Liver (tissue), 9 donors: ENCODE data around the gene GATA5. TPM values are rescaled to one million over a fixed set of nuclear protein-coding genes. Genes with fewer than 3 reads are reported as not detected.

Experiments
- DNase-seq: peaks from one replicate; pipeline ENCODE4 v3.0.0-alpha.2; 2017; ENCODE audit warnings: low spot score
- H3K27ac ChIP-seq, 2 donors: one replicate each; pipeline ENCODE4 v1.7.0; 2013; ENCODE audit warnings: inconsistent platforms in 2 of 2, low read length in 2 of 2, control low read depth in 1 of 2, low read depth in 1 of 2, mild to moderate bottlenecking in 1 of 2
- H3K27me3 ChIP-seq, 4 donors: one replicate each; pipeline versions ENCODE4 v1.6.1 to v1.7.0; 2013; ENCODE audit warnings: low read length in 3 of 4, inconsistent platforms in 1 of 4, mild to moderate bottlenecking in 1 of 4, moderate library complexity in 1 of 4; ENCODE audit not compliant: control insufficient read depth in 4 of 4, insufficient read depth in 4 of 4
- H3K36me3 ChIP-seq, 4 donors: one replicate each; pipeline versions ENCODE4 v1.6.1 to v1.7.0; 2013; ENCODE audit warnings: low read length in 3 of 4, mild to moderate bottlenecking in 3 of 4, low read depth in 1 of 4, moderate library complexity in 1 of 4; ENCODE audit not compliant: control insufficient read depth in 4 of 4, insufficient read depth in 3 of 4
- H3K4me1 ChIP-seq, 4 donors: one replicate each; pipeline versions ENCODE4 v1.6.1 to v1.7.0; 2013; ENCODE audit warnings: low read length in 3 of 4, mild to moderate bottlenecking in 3 of 4, moderate library complexity in 1 of 4; ENCODE audit not compliant: control insufficient read depth in 4 of 4, insufficient read depth in 4 of 4
- H3K4me3 ChIP-seq, 3 donors: one replicate each; pipeline versions ENCODE4 v1.6.1 to v1.7.0; 2013; ENCODE audit warnings: low read length in 3 of 3, control low read depth in 1 of 3, low read depth in 1 of 3, mild to moderate bottlenecking in 1 of 3
- H3K9ac ChIP-seq, 2 donors: one replicate each; pipeline ENCODE4 v1.7.0; 2013; ENCODE audit warnings: low read length in 2 of 2, mild to moderate bottlenecking in 2 of 2, moderate library complexity in 2 of 2, control low read depth in 1 of 2, low read depth in 1 of 2
- H3K9me3 ChIP-seq, 4 donors: one replicate each; pipeline versions ENCODE4 v1.6.1 to v1.7.0; 2013; ENCODE audit warnings: low read length in 3 of 4; ENCODE audit not compliant: control insufficient read depth in 4 of 4
- ATF3 ChIP-seq: IDR thresholded peaks from 2 replicates; pipeline ENCODE4 v1.6.1; 2016; ENCODE audit warnings: antibody characterized with exemption
- CTCF ChIP-seq: fragments of 150-350 bp; IDR thresholded peaks from 2 replicates; pipeline ENCODE4 v1.5.1; 2017; ENCODE audit warnings: improper control_type of control experiment, low read depth, low read length; ENCODE audit not compliant: missing input control
- FOXA1 ChIP-seq: IDR thresholded peaks from 2 replicates; pipeline ENCODE4 v1.6.1; 2016; ENCODE audit warnings: antibody characterized with exemption
- FOXA2 ChIP-seq: IDR thresholded peaks from 2 replicates; pipeline ENCODE4 v1.6.1; 2016; ENCODE audit warnings: antibody characterized with exemption
- GABPA ChIP-seq, 2 donors: IDR thresholded peaks in 1 of 2; conservative IDR thresholded peaks in 1 of 2; 2 replicates each; pipeline ENCODE4 v1.6.1; 2016; ENCODE audit warnings: antibody characterized with exemption in 2 of 2, mild to moderate bottlenecking in 1 of 2, moderate library complexity in 1 of 2
- HNF4A ChIP-seq, 2 donors: conservative IDR thresholded peaks; 2 replicates each; pipeline ENCODE4 v1.6.1; 2016; ENCODE audit warnings: antibody characterized with exemption in 2 of 2, mild to moderate bottlenecking in 2 of 2
- HNF4G ChIP-seq: IDR thresholded peaks from 2 replicates; pipeline ENCODE4 v1.6.1; 2016; ENCODE audit warnings: antibody characterized with exemption
- JUND ChIP-seq, 2 donors: IDR thresholded peaks; 2 replicates each; pipeline ENCODE4 v1.6.1; 2016; ENCODE audit warnings: antibody characterized with exemption in 2 of 2
- MAX ChIP-seq: IDR thresholded peaks from 2 replicates; pipeline ENCODE4 v1.6.1; 2016; ENCODE audit warnings: antibody characterized with exemption
- NR2F2 ChIP-seq: IDR thresholded peaks from 2 replicates; pipeline ENCODE4 v1.6.1; 2016; ENCODE audit warnings: antibody characterized with exemption
- RAD21 ChIP-seq, 2 donors: IDR thresholded peaks; 2 replicates each; pipeline ENCODE4 v1.6.1; 2016; ENCODE audit warnings: antibody characterized with exemption in 2 of 2, mild to moderate bottlenecking in 2 of 2
- REST ChIP-seq: IDR thresholded peaks from 2 replicates; pipeline ENCODE4 v1.6.1; 2016; ENCODE audit warnings: antibody characterized with exemption, mild to moderate bottlenecking
- RXRA ChIP-seq, 2 donors: IDR thresholded peaks; 2 replicates each; pipeline ENCODE4 v1.6.1; 2017 to 2018; ENCODE audit warnings: antibody characterized with exemption in 2 of 2, mild to moderate bottlenecking in 1 of 2
- SP1 ChIP-seq: IDR thresholded peaks from 2 replicates; pipeline ENCODE4 v1.6.1; 2018; ENCODE audit warnings: antibody characterized with exemption, mild to moderate bottlenecking
- TAF1 ChIP-seq: conservative IDR thresholded peaks from 2 replicates; pipeline ENCODE4 v1.6.1; 2016; ENCODE audit warnings: antibody characterized with exemption, mild to moderate bottlenecking
- YY1 ChIP-seq: IDR thresholded peaks from 2 replicates; pipeline ENCODE4 v1.6.1; 2016; ENCODE audit warnings: antibody characterized with exemption, mild to moderate bottlenecking
- ZBTB33 ChIP-seq: IDR thresholded peaks from 2 replicates; pipeline ENCODE4 v1.6.1; 2016; ENCODE audit warnings: antibody characterized with exemption
- WGBS: extraction: QIAGEN DNeasy Blood & Tissue Kit; methylation state at CpG from one replicate; pipeline ENCODE4 v1.1.7; 2013; 5-methylcytosine and 5-hydroxymethylcytosine counted together
- polyA plus RNA-seq, 2 donors: library from polyadenylated mRNA; stranded (reverse) in 1 of 2; unstranded in 1 of 2; fragments of 200-250 nt in 1 of 2; fragments of >200 nt in 1 of 2; fragmentation: Nextera tagmentation in 1 of 2; extraction: Ambion mirVana in 1 of 2; gene quantifications; one replicate each; pipeline versions ENCODE4 v1.2.1 to v1.2.3, GENCODE V29; 2013 to 2015
- total RNA-seq, 2 donors: library from RNA; depleted of rRNA; stranded (reverse); fragments of >200 nt; gene quantifications; one replicate each; pipeline ENCODE4 v1.2.3, GENCODE V29; 2014
- donor health status: healthy.
- donor health status: healthy.
- donor health status: healthy.
- donor health status: healthy.
- donor health status: healthy.

The GATA5 gene
- total and polyA plus RNA-seq, 4 donors: 0.25 to 6.1 (median 0.34) TPM

- Histone ChIP-seq H3K9ac (no peak overlapping the region), H3K36me3 (no peaks in the 10 kb centered on the region), H3K4me1 (peaks cover 0 to 6% (median 0%) of the 10 kb centered on the region in 4 donors), H3K9me3 (no peaks in the 10 kb centered on the region), H3K27me3 (peaks cover 0 to 3% (median under 1%) of the 10 kb centered on the region in 4 donors), H3K27ac (no peak overlapping the region), H3K4me3 (no peak overlapping the region)
- DNase-seq: peak; percentile 89
- 25% methylated on average over 26 of the region's 26 CpGs for WGBS
- TF ChIP-seq YY1 (no peak), FOXA1 (no peak), RAD21 (IDR thresholded peaks at IDR 0.05) (peak; percentile 81 to 92), CTCF (peak; percentile 80)
Observed at GRCh38 chr20:62500237-62500864, 24.6 kb upstream of the GATA5 start.

GRCh38 chr20:62499758-62500236, 24.0 kb upstream of the GATA5 start:
- DNase-seq: no peak
- 58% methylated on average over 21 of the region's 21 CpGs for WGBS
- TF ChIP-seq GABPA (IDR thresholded peaks at IDR 0.05 in 1 of 2, conservative IDR thresholded peaks at IDR 0.05 in 1 of 2) (no peak), RAD21 (IDR thresholded peaks at IDR 0.05) (no peak), MAX (no peak), RXRA (IDR thresholded peaks at IDR 0.05) (no peak), HNF4G (no peak), FOXA1 (no peak), FOXA2 (no peak), CTCF (no peak), ATF3 (no peak), NR2F2 (no peak), HNF4A (conservative IDR thresholded peaks at IDR 0.05) (no peak), ZBTB33 (no peak), JUND (IDR thresholded peaks at IDR 0.05) (no peak), TAF1 (no peak), REST (no peak), SP1 (no peak)

More at GRCh38 chr20:62499758-62500236, 24.0 kb upstream of the GATA5 start:
- peaks cover 0 to 3% (median under 1%) of the 10 kb centered on the region in 4 donors for H3K27me3 ChIP-seq
- no peaks in the 10 kb centered on the region for H3K36me3 ChIP-seq
- H3K9me3 ChIP-seq: no peaks in the 10 kb centered on the region
- H3K27ac ChIP-seq: no peak overlapping the region
- H3K4me1 ChIP-seq: peaks cover 0 to 6% (median 0%) of the 10 kb centered on the region in 4 donors
- no peak overlapping the region for H3K9ac ChIP-seq
- no peak overlapping the region for H3K4me3 ChIP-seq
